Measurements from ENCODE around the gene DENND4A.
"Not testable (repeated sequence)": the region's sequence is repeated elsewhere in the genome, so short reads cannot be mapped to it uniquely, and the experiment has no call there.

The DENND4A gene

GRCh38 chr15:65733599-65733998 lies 58.5 kb downstream of the DENND4A start:
- WGBS, 2 experiments = 92 to 95% methylated on average over 2 to 4 of the region's 4 CpGs
- H3K9me3 ChIP-seq (ENCODE audit: control insufficient read depth, low read length); H3K4me3 ChIP-seq (ENCODE audit: insufficient read depth, low read depth, low read length); H3K27me3 ChIP-seq (ENCODE audit: control insufficient read depth, insufficient read depth, low read length, poor library complexity, severe bottlenecking); H3K4me1 ChIP-seq (ENCODE audit: control insufficient read depth, insufficient read depth, low read length); H3K36me3 ChIP-seq (ENCODE audit: control insufficient read depth, insufficient read depth, low read length); H3K27ac ChIP-seq (ENCODE audit: insufficient read depth, low read depth, low read length, poor library complexity, severe bottlenecking): not testable (repeated sequence)

- 81 to 91% methylated on average over 2 of the region's 2 CpGs for WGBS, 2 experiments
- Histone ChIP-seq H3K4me3 (ENCODE audit: insufficient read depth, low read depth, low read length) (no peak overlapping the region), H3K4me1 (ENCODE audit: control insufficient read depth, insufficient read depth, low read length) (no peaks in the 10 kb centered on the region), H3K27me3 (ENCODE audit: control insufficient read depth, insufficient read depth, low read length, poor library complexity, severe bottlenecking) (no peaks in the 10 kb centered on the region), H3K9me3 (ENCODE audit: control insufficient read depth, low read length) (no peaks in the 10 kb centered on the region), H3K27ac (ENCODE audit: insufficient read depth, low read depth, low read length, poor library complexity, severe bottlenecking) (no peak overlapping the region), H3K36me3 (ENCODE audit: control insufficient read depth, insufficient read depth, low read length) (no peaks in the 10 kb centered on the region)
These were observed 59.4 kb downstream of the DENND4A start for GRCh38 chr15:65732698-65733097.

GRCh38 chr15:65731926-65732325 lies 60.2 kb downstream of the DENND4A start:
- H3K27ac ChIP-seq (ENCODE audit: insufficient read depth, low read depth, low read length, poor library complexity, severe bottlenecking) = no peak overlapping the region
- H3K9me3 ChIP-seq (ENCODE audit: control insufficient read depth, low read length) = no peaks in the 10 kb centered on the region
- no peaks in the 10 kb centered on the region for H3K27me3 ChIP-seq (ENCODE audit: control insufficient read depth, insufficient read depth, low read length, poor library complexity, severe bottlenecking)
- H3K4me1 ChIP-seq (ENCODE audit: control insufficient read depth, insufficient read depth, low read length) = no peaks in the 10 kb centered on the region
- no peaks in the 10 kb centered on the region for H3K36me3 ChIP-seq (ENCODE audit: control insufficient read depth, insufficient read depth, low read length)
- no peak overlapping the region for H3K4me3 ChIP-seq (ENCODE audit: insufficient read depth, low read depth, low read length)

GRCh38 chr15:65730549-65731172 lies 61.4 kb downstream of the DENND4A start:
- Histone ChIP-seq H3K4me1 (ENCODE audit: control insufficient read depth, insufficient read depth, low read length) (no peaks in the 10 kb centered on the region), H3K27me3 (ENCODE audit: control insufficient read depth, insufficient read depth, low read length, poor library complexity, severe bottlenecking) (no peaks in the 10 kb centered on the region), H3K36me3 (ENCODE audit: control insufficient read depth, insufficient read depth, low read length) (no peaks in the 10 kb centered on the region), H3K27ac (ENCODE audit: insufficient read depth, low read depth, low read length, poor library complexity, severe bottlenecking) (no peak overlapping the region), H3K4me3 (ENCODE audit: insufficient read depth, low read depth, low read length) (no peak overlapping the region), H3K9me3 (ENCODE audit: control insufficient read depth, low read length) (no peaks in the 10 kb centered on the region)
- WGBS, 2 experiments = 98% methylated on average over 2 of the region's 2 CpGs

GRCh38 chr15:65724464-65725215 lies 67.5 kb downstream of the DENND4A start:
- WGBS, 2 experiments = 86 to 97% methylated on average over 2 to 3 of the region's 3 CpGs
- Histone ChIP-seq H3K27ac (ENCODE audit: insufficient read depth, low read depth, low read length, poor library complexity, severe bottlenecking) (no peak overlapping the region), H3K36me3 (ENCODE audit: control insufficient read depth, insufficient read depth, low read length) (no peaks in the 10 kb centered on the region)

GRCh38 chr15:65723876-65724275 lies 68.2 kb downstream of the DENND4A start:
- Histone ChIP-seq H3K27ac (ENCODE audit: insufficient read depth, low read depth, low read length, poor library complexity, severe bottlenecking) (no peak overlapping the region), H3K9me3 (ENCODE audit: control insufficient read depth, low read length) (no peaks in the 10 kb centered on the region), H3K27me3 (ENCODE audit: control insufficient read depth, insufficient read depth, low read length, poor library complexity, severe bottlenecking) (no peaks in the 10 kb centered on the region), H3K36me3 (ENCODE audit: control insufficient read depth, insufficient read depth, low read length) (no peaks in the 10 kb centered on the region), H3K4me3 (ENCODE audit: insufficient read depth, low read depth, low read length) (no peak overlapping the region), H3K4me1 (ENCODE audit: control insufficient read depth, insufficient read depth, low read length) (no peaks in the 10 kb centered on the region)
- WGBS, 2 experiments = 90 to 96% methylated on average over 5 of the region's 5 CpGs

More at GRCh38 chr15:65724464-65725215, 67.5 kb downstream of the DENND4A start:
- no peaks in the 10 kb centered on the region for H3K4me1 ChIP-seq (ENCODE audit: control insufficient read depth, insufficient read depth, low read length)
- no peaks in the 10 kb centered on the region for H3K9me3 ChIP-seq (ENCODE audit: control insufficient read depth, low read length)
- no peaks in the 10 kb centered on the region for H3K27me3 ChIP-seq (ENCODE audit: control insufficient read depth, insufficient read depth, low read length, poor library complexity, severe bottlenecking)
- no peak overlapping the region for H3K4me3 ChIP-seq (ENCODE audit: insufficient read depth, low read depth, low read length)

- no peak overlapping the region for H3K4me3 ChIP-seq (ENCODE audit: insufficient read depth, low read depth, low read length)
- H3K36me3 ChIP-seq (ENCODE audit: control insufficient read depth, insufficient read depth, low read length) = no peaks in the 10 kb centered on the region
- H3K9me3 ChIP-seq (ENCODE audit: control insufficient read depth, low read length) = no peaks in the 10 kb centered on the region
- 81 to 83% methylated on average over 4 of the region's 5 CpGs for WGBS, 2 experiments
- no peak overlapping the region for H3K27ac ChIP-seq (ENCODE audit: insufficient read depth, low read depth, low read length, poor library complexity, severe bottlenecking)
- no peaks in the 10 kb centered on the region for H3K4me1 ChIP-seq (ENCODE audit: control insufficient read depth, insufficient read depth, low read length)
- no peaks in the 10 kb centered on the region for H3K27me3 ChIP-seq (ENCODE audit: control insufficient read depth, insufficient read depth, low read length, poor library complexity, severe bottlenecking)
These were observed 69.9 kb downstream of the DENND4A start for GRCh38 chr15:65722191-65722590.

GRCh38 chr15:65712415-65712814 lies 79.7 kb downstream of the DENND4A start:
- H3K9me3 ChIP-seq (ENCODE audit: control insufficient read depth, low read length) = no peaks in the 10 kb centered on the region
- no peaks in the 10 kb centered on the region for H3K4me1 ChIP-seq (ENCODE audit: control insufficient read depth, insufficient read depth, low read length)
- no peaks in the 10 kb centered on the region for H3K36me3 ChIP-seq (ENCODE audit: control insufficient read depth, insufficient read depth, low read length)
- WGBS, 2 experiments = 89 to 100% methylated on average over 1 to 2 of the region's 2 CpGs
- H3K27ac ChIP-seq (ENCODE audit: insufficient read depth, low read depth, low read length, poor library complexity, severe bottlenecking) = no peak overlapping the region
- H3K27me3 ChIP-seq (ENCODE audit: control insufficient read depth, insufficient read depth, low read length, poor library complexity, severe bottlenecking) = no peaks in the 10 kb centered on the region
- H3K4me3 ChIP-seq (ENCODE audit: insufficient read depth, low read depth, low read length) = no peak overlapping the region

GRCh38 chr15:65695081-65695480 lies 97.0 kb downstream of the DENND4A start:
- WGBS, 2 experiments = 86 to 100% methylated on average over 2 of the region's 2 CpGs
- Histone ChIP-seq H3K4me3 (ENCODE audit: insufficient read depth, low read depth, low read length) (no peak overlapping the region), H3K4me1 (ENCODE audit: control insufficient read depth, insufficient read depth, low read length) (no peaks in the 10 kb centered on the region), H3K27ac (ENCODE audit: insufficient read depth, low read depth, low read length, poor library complexity, severe bottlenecking) (no peak overlapping the region), H3K36me3 (ENCODE audit: control insufficient read depth, insufficient read depth, low read length) (no peaks in the 10 kb centered on the region), H3K9me3 (ENCODE audit: control insufficient read depth, low read length) (no peaks in the 10 kb centered on the region), H3K27me3 (ENCODE audit: control insufficient read depth, insufficient read depth, low read length, poor library complexity, severe bottlenecking) (no peaks in the 10 kb centered on the region)

GRCh38 chr15:65690778-65691177 lies 101.3 kb downstream of the DENND4A start:
- Histone ChIP-seq H3K27ac (ENCODE audit: insufficient read depth, low read depth, low read length, poor library complexity, severe bottlenecking) (no peak overlapping the region), H3K9me3 (ENCODE audit: control insufficient read depth, low read length) (no peaks in the 10 kb centered on the region), H3K36me3 (ENCODE audit: control insufficient read depth, insufficient read depth, low read length) (no peaks in the 10 kb centered on the region), H3K4me3 (ENCODE audit: insufficient read depth, low read depth, low read length) (no peak overlapping the region), H3K4me1 (ENCODE audit: control insufficient read depth, insufficient read depth, low read length) (no peaks in the 10 kb centered on the region), H3K27me3 (ENCODE audit: control insufficient read depth, insufficient read depth, low read length, poor library complexity, severe bottlenecking) (no peaks in the 10 kb centered on the region)
- WGBS, 2 experiments = 92 to 95% methylated on average over 4 of the region's 4 CpGs
